ENCODE data around the gene EPB41L3.
"Not testable (repeated sequence)": the region's sequence is repeated elsewhere in the genome, so short reads cannot be mapped to it uniquely, and the experiment has no call there.

EPB41L3 gene

DNA sequence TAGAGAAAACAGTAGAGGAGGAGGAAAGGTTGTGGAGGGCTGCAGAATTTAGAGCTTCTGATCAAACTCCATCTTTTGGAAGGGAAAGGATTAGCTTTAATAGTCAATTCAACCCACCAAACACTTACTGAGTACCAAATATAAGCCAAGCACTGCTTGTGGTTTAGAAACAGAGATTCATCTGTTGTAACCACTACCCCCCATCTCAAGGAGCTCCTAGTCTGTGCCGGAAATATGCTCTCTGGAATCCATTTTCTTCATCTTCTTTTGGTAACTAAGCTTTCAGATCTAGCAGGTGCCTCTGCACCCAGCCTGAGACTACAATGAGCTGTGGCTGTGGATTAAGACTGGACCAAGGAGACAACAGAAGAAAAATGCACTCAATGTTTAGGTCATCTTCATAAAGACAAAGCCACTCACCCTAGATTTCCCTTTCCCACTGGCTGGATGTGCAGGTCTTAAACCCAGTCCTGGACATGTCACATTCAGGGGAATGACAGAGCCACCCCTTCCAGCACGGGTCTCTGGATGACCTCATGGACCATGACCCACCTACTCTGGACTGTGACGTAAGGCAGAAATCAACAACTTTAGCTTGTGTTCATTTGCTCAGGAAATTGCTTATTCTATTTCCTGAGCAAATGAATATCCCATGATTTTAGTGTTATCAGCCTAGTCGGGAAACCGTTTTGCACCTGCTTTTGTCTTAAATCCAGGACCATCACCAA is 52.9 kb downstream of the EPB41L3 start:
- DNase-seq: no peak

DNA sequence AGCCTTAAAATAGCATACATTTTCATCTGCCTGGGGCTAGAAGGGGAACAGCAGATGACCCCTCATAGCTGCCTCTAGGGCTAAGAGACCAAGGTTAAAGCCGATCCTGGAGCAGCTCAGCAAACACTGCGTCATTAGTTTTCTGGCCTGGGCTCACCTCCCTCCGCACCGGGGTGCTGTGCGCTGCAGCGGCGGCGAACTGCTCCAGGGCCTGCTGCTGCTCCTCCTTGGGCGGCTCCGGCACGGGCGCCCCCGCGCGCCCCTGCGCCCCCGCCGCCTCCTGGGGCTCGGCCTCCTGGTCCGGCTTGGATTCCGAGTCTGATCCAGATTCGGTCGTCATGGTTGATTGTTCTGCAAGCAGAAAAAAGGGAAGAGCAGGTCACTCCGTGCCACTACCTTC is 55.0 kb downstream of the EPB41L3 start:
- no peak for DNase-seq

DNA sequence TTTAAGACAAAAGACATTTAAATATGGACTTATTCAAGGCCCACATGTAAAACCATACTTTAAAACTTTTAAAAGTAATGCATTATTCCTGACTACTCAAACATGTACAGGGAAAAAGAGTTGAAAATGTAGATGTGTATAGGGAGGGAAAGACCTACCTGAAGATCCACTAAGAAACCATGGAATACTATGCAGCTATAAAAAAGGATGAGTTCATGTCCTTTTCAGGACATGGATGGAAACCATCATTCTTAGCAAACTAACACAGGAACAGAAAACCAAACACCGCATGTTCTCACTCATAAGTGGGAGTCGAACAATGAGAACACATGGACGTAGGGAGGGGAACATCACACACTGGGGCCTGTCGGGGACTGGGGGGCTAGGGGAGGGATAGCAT is 55.8 kb downstream of the EPB41L3 start:
- DNase-seq: not testable (repeated sequence)

DNA sequence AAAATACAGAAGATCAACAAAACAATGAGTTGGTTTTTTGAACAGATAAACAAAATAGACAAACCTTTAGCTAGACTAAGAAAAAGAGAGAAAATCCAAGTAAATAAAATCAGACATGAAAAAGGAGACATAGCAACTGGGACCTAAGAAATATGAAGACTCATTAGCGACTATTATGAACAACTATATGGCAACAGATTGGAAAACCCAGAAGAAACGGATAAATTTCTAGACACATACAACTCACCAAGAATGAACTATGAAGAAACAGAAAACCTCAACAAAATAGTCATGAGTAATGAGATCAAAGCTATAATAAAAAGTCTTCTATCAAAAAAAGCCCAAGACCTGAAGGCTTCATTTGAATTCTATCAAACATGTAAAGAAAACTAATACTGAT is 59.3 kb downstream of the EPB41L3 start:
- DNase-seq: no peak

DNA sequence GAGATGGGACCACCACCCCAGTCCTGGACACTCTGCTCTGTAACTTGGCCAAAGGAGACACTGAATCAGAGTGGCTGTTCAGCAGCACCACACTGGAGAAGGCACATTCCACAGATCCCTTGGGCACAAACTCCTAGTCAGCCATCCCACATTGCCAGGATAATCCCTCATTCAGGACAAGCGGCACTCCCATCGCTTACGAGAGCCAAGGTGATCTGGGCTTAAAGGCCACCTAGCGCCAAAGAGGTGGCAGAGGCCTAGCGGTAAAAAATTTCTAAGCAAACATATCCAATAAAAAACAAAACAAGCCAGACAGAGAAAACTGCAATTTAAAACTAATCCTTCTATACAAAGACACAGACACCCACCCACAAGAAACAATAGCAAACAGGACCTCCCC is 62.2 kb downstream of the EPB41L3 start:
- no peak for DNase-seq

DNA sequence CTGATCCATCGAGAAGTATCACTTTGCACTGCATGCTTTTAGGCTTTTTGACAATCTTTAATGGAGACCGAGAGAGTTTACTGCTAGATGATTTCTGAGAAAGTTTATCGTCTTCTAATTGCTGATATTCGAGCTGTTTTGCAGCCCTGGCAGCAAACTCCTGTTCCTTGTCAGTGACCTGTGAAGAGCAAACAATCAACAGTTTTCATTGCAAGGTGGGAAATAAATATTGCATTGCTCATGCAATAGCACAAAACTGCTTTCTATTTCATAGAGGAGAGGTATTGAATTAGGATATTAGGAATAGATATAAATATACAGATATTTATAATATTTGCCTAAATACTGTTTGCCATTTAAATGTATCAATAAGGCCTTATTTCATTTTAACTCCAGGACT is 65.5 kb downstream of the EPB41L3 start:
- DNase-seq: no peak

DNA sequence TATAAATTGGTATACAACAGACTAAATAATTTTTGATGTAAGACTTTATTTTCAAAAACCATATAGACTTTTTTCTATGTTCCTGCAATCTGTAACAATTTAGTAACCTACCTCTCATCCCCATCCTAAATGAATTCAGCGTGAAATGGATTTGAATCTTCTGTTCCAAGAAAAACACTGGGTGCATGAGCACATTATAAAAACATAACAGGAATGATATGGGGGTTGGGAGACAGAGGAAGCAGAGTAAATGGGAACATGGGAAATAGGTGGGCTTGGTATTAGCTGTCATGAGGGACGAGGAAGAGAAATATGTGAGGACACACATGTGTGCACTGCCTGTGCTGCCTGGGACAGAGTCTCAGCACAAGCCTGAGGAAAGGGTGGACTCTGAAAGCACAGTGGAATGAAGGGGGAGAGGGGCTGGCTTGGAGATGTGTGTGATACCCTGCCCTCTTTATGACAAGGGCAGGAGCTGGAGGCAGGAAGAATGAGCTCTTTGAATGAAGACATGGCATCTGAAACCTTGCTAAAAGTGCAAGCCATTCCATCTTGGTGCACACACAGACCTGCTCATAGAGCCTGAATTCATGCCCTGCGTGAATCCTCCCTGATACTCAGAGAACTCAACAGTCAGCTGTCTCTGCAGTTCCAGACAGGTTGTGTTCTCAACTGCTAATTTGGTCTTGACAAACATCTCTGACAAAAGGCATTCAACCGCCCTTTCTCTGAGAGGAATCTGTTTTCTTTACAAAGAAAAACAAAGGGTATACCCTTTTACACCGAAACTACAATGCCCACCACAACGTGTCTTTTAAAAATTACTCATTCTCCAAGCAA is 66.6 kb downstream of the EPB41L3 start:
- no peak for DNase-seq

DNA sequence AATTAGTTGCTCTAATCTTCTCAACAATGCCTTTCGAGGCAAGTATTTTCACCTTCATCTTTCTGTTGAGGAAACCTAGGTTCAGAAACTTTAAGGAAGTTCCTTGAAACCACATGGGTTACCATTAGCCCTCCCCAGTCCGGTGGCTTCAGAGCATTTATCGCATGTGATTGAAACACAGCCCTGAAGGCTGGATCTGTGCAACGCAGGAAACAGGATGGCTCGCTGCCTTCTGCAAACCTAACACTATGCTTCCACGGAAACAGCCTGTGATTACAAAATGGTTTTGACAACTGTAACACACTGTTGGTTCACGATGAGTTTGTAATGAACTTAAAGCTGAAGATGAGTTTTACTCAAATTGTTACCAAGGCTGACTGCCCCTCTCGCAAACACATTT is 68.5 kb downstream of the EPB41L3 start:
- DNase-seq: no peak

DNA sequence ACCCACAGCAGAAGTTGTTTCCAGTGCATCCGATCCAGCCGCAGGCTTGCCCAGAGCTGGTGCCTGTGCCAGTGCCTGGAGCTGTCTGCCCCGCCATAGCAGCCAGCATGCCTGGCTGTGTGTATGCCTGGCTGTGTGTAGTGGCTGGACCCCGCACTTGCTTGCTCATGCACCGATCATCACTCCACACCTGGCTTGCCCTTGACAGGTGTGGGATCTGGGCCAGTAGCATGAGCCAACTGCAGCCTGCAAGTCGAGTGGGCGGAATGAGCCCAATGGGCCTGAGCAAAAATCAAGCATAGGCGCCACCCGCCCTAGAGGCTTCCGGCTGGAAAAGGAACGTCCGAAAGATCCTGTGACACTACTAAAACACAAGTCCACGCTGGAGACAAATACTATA is 74.5 kb downstream of the EPB41L3 start:
- DNase-seq: no peak

DNA sequence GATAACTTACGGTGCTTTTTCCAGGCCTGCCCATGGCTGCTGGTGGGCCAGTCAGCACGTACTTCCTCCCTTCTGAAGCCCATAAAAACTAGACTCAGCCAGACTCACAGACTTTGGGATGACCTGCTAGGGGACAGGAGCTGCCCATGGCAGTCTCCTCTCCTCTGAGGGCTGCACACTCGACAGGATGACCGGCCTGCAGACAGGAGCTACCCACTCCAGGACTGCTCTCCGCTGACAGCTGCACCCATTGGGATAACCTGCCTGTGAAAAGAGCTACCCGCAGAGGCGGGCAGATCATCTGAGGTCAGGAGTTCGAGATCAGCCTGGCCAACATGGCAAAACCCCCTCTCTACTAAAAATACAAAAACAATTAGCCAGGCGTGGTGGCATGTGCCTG is 75.4 kb downstream of the EPB41L3 start:
- no peak for DNase-seq

DNA sequence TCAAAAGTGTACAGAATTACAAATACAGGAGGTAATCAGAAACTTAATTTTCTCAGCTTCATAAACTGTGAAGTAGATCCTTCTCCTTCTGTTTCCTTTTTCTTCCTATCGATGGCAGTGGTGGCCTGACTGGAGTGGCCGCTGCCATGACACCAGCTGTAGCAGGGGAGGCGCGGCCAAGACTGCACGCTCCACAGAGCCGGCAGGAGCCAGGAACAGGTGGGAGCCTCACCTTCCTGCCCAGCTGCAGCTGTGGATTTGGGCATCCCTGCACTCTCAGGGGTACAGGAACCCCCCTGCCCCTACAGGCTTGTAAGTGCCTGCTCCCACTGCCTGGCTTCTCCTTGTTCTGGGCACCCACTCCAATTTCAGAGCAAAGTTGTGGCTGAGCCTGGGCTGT is 76.1 kb downstream of the EPB41L3 start:
- DNase-seq: no peak

DNA sequence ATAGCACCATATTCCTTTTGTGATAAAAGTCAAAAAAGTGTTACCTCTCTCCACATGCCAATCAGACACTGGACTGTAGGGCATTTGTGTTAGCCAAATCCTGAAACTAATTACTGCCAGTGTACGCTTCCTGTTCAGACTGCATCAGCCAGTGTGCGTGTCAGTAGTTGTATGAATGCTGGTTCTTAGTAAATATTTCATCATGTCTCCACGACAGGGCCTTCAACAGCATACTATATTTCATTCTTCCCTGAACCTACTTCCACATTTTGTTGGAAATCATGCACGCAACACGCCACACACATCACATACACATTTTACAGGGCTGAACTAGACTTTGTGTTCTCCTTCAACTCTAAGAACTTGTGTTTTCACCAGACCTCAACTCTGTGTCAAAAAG is 77.5 kb downstream of the EPB41L3 start:
- no peak for DNase-seq

DNA sequence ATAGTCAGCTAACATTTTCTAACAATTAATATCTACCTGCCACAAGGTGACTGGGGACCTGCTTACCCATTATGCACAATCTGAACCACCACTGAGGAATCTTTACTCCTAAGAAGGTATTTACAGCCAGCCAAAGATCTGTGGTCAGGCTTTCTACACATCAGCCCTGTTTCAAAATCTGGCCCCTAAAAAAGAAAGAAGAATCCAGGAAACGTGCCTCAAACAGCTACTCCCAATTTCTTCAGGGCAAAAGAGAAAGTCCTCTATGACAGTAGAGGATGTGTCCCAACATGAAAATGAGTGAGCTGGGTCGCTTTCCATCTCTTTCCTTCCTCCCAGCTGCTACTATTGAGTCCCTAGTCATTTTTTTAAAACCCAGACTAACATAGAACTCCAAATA is 79.5 kb downstream of the EPB41L3 start:
- DNase-seq: no peak

DNA sequence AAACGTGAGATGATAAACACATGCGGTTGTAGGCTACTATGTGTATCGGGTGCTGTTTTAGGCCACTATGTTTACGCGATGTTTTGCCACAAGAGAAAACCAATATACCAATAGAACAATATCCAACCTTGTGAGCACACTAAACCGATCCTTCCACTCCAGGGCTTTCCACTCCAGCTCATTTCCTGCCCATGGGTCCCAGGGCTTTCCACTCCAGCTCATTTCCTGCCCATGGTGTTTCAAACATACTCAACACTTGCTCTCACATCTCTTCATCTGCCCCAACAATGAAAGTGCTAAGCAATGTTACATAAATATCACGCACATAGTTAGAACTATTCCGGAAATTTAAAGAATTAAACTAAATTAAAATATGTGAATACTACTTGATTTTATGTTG is 80.0 kb downstream of the EPB41L3 start:
- DNase-seq: no peak

DNA sequence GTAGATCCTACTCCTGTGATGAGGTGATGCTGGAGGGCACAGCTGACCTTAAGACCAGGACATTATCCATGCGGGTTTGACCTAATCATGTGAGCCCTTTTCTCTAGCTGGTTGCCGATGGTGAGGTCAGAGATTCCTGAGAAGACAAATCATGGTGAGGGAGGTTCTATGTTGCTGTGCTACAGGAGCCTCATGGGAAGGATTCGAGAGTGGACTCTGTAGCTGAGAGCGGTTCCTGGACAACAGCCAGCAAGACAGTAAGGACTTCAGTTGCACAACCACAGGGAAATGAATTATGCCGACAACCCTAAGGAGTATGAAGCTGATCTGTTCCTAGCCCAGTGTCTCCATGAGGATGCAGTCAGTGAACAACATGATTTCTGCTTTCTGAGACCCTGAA is 80.4 kb downstream of the EPB41L3 start:
- DNase-seq: no peak

DNA sequence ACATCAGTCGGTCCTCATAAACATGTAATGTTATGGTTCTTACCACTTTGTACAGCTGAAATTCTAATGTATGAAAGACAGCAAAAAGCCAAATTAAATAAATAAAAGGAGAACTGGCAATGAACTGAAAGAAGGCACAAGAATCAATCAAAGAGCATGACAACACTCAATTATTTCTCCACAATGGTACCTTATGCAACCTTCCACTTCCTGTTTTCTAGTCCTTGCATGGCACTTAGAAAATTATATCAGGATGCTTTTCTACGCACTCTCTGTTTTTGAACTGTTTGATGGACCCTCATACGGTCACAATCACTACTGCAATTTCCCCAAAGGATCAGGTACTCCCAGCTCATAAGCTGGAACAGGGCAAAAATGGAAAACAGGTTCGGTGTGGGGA is 81.6 kb downstream of the EPB41L3 start:
- DNase-seq: no peak

DNA sequence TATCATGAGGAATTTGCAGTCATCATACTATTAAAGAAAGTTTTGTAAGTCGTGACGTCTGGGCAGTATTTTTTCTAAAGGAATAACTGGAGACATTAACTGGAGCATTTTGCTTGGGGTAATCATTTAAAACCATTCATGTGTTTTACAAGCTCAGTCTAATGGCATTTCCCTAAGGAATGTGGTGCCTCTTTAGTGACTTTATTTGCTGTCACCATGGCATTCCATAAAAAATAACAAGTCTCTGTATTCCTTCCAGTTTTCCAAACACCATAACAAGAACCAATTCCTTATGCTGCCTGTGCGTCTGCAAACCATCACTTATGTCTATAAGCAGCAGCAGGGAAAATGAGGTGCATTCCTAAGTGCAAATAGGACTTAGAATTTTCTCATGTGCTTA is 82.8 kb downstream of the EPB41L3 start:
- no peak for DNase-seq

DNA sequence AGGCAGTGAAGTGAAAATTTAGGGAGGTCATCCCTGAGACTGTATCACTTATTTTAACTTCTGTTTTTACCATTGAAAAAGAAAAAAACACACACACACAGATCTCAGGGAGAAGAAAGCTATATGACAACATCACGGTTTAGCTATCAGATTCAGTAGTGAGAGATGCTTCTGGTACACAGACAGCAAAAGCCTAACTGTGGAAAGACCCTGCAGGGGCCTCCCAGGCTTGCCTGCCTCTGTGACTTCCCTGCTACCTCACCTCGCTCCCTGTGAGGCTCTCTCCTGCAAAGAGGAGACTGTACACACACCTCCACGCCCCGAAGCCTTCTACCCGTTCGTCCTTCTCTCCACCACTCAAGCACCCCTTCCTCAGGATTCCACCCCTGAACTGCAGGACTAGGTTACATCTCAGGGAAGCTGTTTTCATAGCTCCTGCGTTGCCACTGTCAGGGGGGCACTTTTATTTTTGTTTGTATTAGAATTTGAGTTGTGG is 86.3 kb downstream of the EPB41L3 start:
- no peak for DNase-seq

DNA sequence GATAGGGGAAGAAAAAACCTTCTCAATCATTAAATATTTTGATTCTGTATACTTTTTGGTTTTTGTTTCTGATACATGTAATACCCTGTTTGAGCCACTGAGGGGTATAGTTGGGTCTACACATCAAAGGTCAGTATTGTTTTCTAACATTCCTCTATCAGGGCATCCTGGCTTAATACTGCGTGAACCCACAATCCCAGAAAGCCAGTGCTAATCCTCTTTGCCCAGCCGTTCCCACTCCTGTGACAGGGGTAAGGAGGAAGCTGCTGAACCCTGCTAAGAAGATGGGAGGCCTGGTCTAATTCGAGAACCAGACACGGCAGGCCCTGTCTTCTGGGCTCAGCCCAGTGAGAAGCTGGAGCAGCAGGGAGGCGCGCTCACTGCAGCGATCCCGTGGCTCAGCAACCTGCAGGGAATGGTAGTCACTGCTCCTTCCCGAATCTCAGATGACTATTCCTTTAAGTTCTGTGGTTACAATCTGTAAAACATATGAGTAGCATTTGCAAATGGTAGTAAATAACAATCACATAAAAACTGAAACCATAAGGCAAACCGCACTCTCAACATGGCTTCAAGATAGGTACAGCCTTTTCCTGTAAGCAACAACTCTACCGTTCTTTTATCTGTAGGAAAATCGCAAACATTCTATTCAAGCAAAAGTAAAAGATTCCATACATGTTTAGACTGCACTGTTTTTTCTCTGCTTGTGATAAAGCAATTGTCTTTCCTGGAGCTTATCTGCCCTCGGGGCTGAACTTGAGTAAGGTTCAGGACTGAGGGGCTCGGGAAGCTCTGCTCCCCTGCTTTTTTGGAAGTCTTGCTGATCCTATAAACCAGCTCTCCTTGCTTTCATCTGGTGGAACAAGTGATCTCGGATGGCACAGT is 87.0 kb downstream of the EPB41L3 start:
- DNase-seq: no peak

DNA sequence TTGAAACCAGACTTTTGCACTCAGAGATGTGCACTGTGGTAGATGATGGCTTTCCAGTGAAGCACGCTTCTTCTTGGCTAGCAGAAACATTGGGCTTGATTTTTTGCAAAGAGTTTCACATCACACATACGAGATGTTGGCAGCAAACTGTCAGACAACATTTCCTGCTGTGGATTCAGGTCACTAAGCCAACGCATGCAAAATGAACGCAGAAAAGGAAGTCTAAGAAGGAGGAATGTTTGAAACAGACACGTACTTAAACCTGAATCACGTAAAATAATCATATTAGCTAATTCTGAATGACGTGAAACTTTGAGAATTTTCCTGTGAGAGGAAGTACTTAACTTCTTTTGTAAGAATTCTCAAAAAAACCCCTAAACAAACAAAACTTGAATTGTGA is 88.1 kb downstream of the EPB41L3 start:
- DNase-seq: no peak

DNA sequence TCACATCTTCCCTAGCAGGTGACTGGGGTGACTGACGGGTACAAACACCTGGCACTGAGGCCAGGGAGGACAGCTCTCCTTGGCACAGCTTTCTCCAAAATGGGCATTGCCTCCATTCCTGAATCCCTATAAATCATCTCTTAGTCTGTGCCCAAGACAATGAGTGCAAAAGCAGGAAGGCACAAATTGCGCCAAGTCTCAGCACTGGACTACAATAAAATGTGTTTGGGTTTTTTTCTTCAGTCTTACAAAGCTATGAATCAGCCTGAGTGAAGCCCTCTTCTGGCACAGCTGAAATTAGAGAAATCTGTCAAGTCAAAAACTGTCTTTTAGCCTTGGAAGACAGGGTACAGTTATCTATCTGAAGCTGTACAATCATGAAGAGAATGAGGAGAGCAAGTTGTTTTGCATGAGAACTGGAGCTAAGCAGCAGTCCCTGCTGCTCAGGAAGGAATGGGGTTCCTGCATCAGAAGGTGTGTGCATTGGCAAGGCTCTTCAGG is 90.8 kb downstream of the EPB41L3 start:
- no peak for DNase-seq

DNA sequence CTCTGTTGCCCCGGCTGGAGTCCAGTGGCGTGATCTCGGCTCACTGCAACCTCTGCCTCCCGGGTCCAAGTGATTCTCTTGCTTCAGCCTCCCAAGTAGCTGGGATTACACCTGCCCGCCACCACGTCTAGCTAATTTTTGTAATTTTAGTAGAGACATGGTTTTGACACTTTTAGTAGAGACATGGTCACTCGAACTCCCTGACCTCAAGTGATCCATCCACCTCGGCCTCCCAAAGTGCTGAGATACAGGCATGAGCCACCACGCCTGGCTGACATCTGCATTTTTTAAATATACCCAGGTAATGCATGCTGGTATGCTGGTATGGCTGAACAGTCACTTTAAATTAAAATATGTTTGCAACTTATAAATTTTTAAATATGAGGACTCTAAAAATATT is 91.9 kb downstream of the EPB41L3 start:
- DNase-seq: no peak

DNA sequence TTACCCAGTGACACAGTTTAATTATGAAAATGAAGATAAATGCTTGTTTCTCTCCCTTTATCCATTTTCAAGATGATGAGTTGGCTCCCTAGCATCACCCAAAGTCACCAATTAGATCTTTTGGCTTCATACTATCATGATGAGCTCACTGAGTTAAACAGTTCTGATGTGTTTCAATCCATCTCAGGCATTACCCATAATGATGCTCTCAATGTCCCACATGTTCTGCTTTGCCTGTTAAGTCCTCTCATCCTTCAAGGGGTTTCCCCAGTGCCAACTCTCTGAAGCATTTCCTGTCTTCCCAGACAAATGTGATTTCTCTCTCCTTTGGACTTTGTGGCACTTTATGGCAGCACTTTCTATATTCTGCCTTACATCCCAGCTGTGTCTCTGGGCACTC is 92.6 kb downstream of the EPB41L3 start:
- DNase-seq: no peak

Measured in activated gamma-delta T cell (primary cell).